HEK293T (cell line): ENCODE results near the gene CCDC15.

Source experiments
- BHLHE40 ChIP-seq: fragments of 450-650 bp; IDR thresholded peaks from 2 replicates; pipeline ENCODE4 v1.6.1; 2016; ENCODE audit warnings: mild to moderate bottlenecking, moderate library complexity, borderline replicate concordance
- FOXA1 ChIP-seq: fragments of 450-650 bp; IDR thresholded peaks from 2 replicates; pipeline ENCODE4 v1.6.1; 2016; ENCODE audit warnings: mild to moderate bottlenecking

GRCh38 chr11:124983674-124984511 is 29.9 kb downstream of the CCDC15 start:
- no peak for TF ChIP-seq FOXA1
- no peak for TF ChIP-seq BHLHE40
